Lower lobe of right lung (tissue), 2 donors: Measurements from ENCODE around the gene TANC2. TPM values are rescaled to one million over a fixed set of nuclear protein-coding genes. Genes with fewer than 3 reads are reported as not detected.
"Not testable (repeated sequence)": the region's sequence is repeated elsewhere in the genome, so short reads cannot be mapped to it uniquely, and the experiment has no call there.

Experiments
- ATAC-seq, 2 donors: fragments of 200-7000 bp; cut with Tn5 transposase; one replicate each; pipeline ENCODE4 v1.9.1; 2020 to 2022; ENCODE audit warnings: mild to moderate bottlenecking in 2 of 2, moderate library complexity in 2 of 2
- DNase-seq: peaks from one replicate; pipeline ENCODE4 v3.0.0-alpha.2; 2020
- H3K27ac ChIP-seq: fragments of 200-600 bp; one replicate; pipeline ENCODE4 v1.8.0; 2022
- H3K27me3 ChIP-seq: fragments of 200-600 bp; one replicate; pipeline ENCODE4 v1.8.0; 2022; ENCODE audit warnings: low read depth
- H3K36me3 ChIP-seq: fragments of 200-600 bp; one replicate; pipeline ENCODE4 v1.8.0; 2022; ENCODE audit warnings: mild to moderate bottlenecking
- H3K4me1 ChIP-seq: fragments of 200-600 bp; one replicate; pipeline ENCODE4 v1.8.0; 2022
- H3K4me3 ChIP-seq: fragments of 200-600 bp; one replicate; pipeline ENCODE4 v1.8.0; 2022; ENCODE audit warnings: mild to moderate bottlenecking
- H3K9me3 ChIP-seq: fragments of 200-600 bp; one replicate; pipeline ENCODE4 v1.8.0; 2022
- intact Hi-C: fragments of 100-400 bp; cut with DNase I; formaldehyde crosslinking; loops from one replicate; pipeline ENCODE4 v1.11.0; 2022
- total RNA-seq: library from RNA; stranded (reverse); fragmentation: NEBNext Ultra II Directional; extraction: Animal tissue kit (Norgen Biotek cat#: 25700); gene quantifications from one replicate; pipeline ENCODE4 v1.2.1, GENCODE V29; 2021
- TF ChIP-seq, protein P1 (sequence below): fragments of 200-600 bp; IDR thresholded peaks from one replicate; pipeline ENCODE4 v1.8.0; 2022; ENCODE audit warnings: antibody characterized with exemption, mild to moderate bottlenecking
- donor health status: DM: no; HTN: yes; CAD: no; lungs with severe emphysema.

Gene TANC2
- total RNA-seq, 1 donor from 2014 or later: 125 TPM

GRCh38 chr17:62971853-62972252 is 5.8 kb downstream of the TANC2 start:
- no peak for ATAC-seq
- H3K4me3 ChIP-seq: no peak overlapping the region
- intact Hi-C loops: no loop called here
- no peaks in the 10 kb centered on the region for H3K9me3 ChIP-seq
- no peak overlapping the region for H3K27ac ChIP-seq
- H3K4me1 ChIP-seq: peaks cover 26% of the 10 kb centered on the region
- no peaks in the 10 kb centered on the region for H3K27me3 ChIP-seq
- TF ChIP-seq, protein P1, sequence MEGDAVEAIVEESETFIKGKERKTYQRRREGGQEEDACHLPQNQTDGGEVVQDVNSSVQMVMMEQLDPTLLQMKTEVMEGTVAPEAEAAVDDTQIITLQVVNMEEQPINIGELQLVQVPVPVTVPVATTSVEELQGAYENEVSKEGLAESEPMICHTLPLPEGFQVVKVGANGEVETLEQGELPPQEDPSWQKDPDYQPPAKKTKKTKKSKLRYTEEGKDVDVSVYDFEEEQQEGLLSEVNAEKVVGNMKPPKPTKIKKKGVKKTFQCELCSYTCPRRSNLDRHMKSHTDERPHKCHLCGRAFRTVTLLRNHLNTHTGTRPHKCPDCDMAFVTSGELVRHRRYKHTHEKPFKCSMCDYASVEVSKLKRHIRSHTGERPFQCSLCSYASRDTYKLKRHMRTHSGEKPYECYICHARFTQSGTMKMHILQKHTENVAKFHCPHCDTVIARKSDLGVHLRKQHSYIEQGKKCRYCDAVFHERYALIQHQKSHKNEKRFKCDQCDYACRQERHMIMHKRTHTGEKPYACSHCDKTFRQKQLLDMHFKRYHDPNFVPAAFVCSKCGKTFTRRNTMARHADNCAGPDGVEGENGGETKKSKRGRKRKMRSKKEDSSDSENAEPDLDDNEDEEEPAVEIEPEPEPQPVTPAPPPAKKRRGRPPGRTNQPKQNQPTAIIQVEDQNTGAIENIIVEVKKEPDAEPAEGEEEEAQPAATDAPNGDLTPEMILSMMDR: no peak
- no peak for DNase-seq
- no peaks in the 10 kb centered on the region for H3K36me3 ChIP-seq

DNA sequence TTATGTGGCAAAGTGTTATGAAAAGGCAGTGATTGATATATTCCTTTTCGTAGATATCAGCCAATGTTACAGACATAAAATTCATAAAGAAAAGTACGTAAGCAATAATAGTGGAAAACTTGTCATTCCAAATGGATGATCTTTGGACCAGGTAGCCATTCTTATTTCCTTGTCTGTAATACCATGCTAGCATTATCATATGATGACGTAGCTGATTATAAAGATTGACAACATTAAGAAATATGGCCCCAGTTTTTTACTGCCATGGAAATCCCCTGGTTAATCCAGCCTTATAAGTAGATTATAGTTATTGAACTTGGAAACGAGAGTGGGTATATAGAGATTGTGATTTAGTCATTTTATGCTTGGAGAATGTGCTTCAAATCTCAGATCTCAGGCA is 8.8 kb downstream of the TANC2 start:
- Histone ChIP-seq H3K4me3 (no peak overlapping the region), H3K9me3 (no peaks in the 10 kb centered on the region), H3K36me3 (no peaks in the 10 kb centered on the region), H3K27ac (no peak overlapping the region), H3K4me1 (no peaks in the 10 kb centered on the region), H3K27me3 (no peaks in the 10 kb centered on the region)
- TF ChIP-seq, protein P1: no peak
- intact Hi-C loops: no loop called here
- ATAC-seq: no peak
- no peak for DNase-seq

DNA sequence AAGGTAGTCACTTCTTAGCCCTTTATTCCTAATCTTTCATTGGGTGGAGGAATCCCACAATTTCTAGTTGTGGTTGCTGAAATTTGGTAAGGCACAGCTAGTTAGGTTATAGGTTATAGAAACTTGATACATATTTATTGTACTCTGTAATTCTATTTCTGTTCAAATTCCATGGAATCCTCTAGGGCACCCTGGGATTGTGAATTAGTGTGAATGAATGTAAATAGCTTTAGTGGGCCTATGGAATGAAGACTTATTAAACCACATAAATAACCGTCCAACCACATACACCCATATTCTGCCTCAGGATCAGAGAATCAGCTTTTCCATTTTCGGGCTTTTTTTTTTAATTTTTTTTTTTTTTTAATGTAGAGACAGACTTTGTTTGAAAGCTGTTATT is 9.2 kb downstream of the TANC2 start:
- DNase-seq (no peak), ATAC-seq (no peak)
- no peaks in the 10 kb centered on the region for H3K27me3 ChIP-seq
- intact Hi-C loops: no loop called here
- no peaks in the 10 kb centered on the region for H3K9me3 ChIP-seq
- TF ChIP-seq, protein P1: no peak
- H3K4me3 ChIP-seq: no peak overlapping the region
- H3K4me1 ChIP-seq: no peaks in the 10 kb centered on the region
- no peak overlapping the region for H3K27ac ChIP-seq
- no peaks in the 10 kb centered on the region for H3K36me3 ChIP-seq

- H3K36me3 ChIP-seq, H3K27me3 ChIP-seq, DNase-seq, H3K9me3 ChIP-seq, intact Hi-C loops, H3K4me1 ChIP-seq, H3K27ac ChIP-seq, ATAC-seq, H3K4me3 ChIP-seq: not testable (repeated sequence)
Measured at GRCh38 chr17:62976643-62977231, 10.7 kb downstream of the TANC2 start.

DNA sequence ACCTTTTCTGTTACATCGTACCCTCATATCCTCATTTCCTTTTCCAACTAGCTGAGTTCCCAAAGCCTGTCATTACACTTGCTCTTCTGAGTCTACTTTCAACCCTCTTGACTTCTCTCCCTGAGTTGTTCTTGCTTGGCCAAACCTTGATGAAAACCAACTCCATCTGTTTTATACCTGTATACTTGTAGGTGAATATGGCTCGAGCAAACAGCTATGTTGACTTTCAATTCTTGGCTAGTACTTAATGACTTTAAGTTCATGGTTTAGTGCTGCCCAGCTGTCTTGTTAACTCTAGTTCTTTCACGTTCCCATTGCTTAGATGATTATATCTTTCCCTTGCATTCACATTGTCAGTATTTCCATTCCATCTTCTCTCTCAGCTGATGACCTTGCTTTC is 14.8 kb downstream of the TANC2 start:
- Histone ChIP-seq H3K9me3 (peaks cover 22% of the 10 kb centered on the region), H3K27ac (no peak overlapping the region), H3K36me3 (no peaks in the 10 kb centered on the region), H3K4me3 (no peak overlapping the region), H3K4me1 (no peaks in the 10 kb centered on the region), H3K27me3 (no peaks in the 10 kb centered on the region)
- no peak for ATAC-seq
- TF ChIP-seq, protein P1: no peak
- DNase-seq: no peak
- intact Hi-C loops: loop anchor here (10.0 kb wide), 1 partner anchor 276 kb away; no protein-coding TSS in a partner anchor

DNA sequence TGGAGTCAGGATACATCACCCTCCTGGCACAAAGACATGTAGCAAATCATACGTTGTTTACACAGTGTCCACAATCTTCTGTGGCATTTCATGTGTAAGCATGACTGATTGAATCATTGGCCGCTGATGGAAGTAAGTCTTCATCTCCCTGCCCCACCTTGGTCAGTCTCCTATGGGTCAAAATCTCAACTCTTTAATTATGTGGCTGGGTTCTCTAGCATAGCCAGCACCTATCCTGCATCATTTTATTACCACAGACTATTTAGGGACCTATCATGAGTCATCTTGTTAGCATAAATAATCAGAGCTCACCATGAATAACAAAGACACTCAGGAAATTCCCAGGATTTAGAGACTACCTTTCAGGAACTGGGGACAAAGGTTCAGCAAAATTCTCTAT is 15.9 kb downstream of the TANC2 start:
- TF ChIP-seq, protein P1: no peak
- ATAC-seq (peak in 1 of 2 donors; percentile 51), DNase-seq (no peak)
- Histone ChIP-seq H3K4me1 (no peaks in the 10 kb centered on the region), H3K36me3 (no peaks in the 10 kb centered on the region), H3K27me3 (no peaks in the 10 kb centered on the region), H3K27ac (no peak overlapping the region), H3K4me3 (no peak overlapping the region), H3K9me3 (peaks cover 22% of the 10 kb centered on the region)
- intact Hi-C loops: loop anchor here (10.0 kb wide), 1 partner anchor 277 kb away; no protein-coding TSS in a partner anchor
